ENCODE results near the gene AGPAT1.
"Not testable (repeated sequence)": the region's sequence is repeated elsewhere in the genome, so short reads cannot be mapped to it uniquely, and the experiment has no call there.

The AGPAT1 gene

GRCh38 chr6:32151181-32151862 is 24.6 kb downstream of the AGPAT1 start:
- DNase-seq (ENCODE audit: low read depth in 2 of 3, low spot score in 2 of 3): no peak

DNA sequence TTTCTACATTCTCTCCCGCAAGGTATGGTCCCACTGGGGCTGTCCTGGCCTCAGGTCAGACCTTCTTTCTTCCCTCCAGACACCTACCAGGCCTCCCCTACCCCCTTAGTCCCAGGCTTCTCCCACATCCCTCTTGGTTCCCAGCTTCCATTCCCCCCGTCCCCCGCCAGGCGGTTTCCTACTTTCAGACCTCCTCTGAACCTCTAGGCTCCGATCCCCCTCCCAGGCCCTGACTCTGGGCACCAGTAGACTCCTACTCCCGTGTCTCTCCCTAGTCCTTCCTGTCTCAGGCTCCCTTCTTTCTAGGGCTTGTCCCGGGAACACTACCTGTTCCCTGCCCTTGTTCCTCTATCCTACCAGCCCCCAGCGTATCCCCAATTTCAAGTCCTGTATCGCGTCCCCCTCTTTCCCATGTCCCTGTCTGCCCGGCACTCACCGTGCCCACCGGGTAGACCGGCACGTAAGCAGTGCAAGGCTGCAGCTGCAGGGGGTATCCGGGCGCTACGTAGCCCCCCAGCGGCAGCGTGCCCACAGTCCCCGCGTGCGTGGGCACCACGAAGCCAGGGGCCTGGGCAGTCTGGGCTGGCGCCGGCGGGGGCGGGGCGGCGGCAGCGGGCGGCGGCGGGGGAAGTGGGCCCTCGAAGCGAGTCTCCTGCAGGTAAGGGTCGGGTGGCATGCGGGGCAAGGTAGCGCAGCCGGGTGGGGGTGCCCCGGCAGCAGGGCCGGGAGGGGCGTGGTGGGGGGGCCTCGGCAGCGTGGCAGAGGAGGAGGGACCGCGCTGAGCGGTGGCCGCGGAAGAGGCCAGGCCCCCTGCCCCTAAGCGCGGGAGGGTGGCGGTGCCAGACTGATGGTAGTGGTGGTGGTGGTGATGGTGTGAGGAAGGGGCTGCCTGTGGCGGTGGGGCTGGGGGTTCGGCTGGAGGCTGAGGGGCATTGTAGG is 25.7 kb downstream of the AGPAT1 start:
- DNase-seq (ENCODE audit: low read depth in 2 of 3, low spot score in 2 of 3): no peak

DNA sequence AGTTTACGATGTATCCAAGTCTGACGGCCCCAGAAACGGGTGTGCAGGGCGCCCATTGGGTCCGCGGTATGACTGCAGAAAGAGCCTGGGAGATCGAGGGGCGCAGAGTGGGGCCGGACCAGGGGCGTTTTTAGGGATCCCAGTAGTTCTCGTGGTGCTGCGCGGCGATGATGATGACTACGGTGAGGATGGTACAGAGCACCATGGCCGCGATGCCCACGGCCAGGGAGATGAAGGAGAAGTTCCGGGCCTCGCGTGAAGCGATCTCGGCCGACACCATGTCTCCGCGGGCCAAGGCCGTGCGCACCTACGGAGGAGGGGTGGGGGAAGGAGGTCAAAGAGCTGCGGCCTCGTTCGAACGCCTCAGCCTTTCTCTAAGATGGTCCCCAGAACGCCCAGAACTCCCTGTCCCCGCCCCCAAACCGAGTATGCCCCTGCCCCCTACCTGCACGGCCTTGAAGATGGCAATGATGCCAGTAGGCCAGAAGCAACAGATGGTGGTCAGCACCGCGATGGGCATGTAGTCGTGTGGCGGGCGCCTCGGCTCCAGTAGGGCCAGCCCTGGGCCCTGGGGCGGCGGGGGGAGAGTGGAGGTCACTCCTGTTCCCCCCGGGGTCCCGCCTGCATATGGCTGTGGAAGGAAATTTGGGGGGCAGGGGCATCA is 26.7 kb downstream of the AGPAT1 start:
- DNase-seq (ENCODE audit: low read depth in 2 of 3, low spot score in 2 of 3): no peak

DNA sequence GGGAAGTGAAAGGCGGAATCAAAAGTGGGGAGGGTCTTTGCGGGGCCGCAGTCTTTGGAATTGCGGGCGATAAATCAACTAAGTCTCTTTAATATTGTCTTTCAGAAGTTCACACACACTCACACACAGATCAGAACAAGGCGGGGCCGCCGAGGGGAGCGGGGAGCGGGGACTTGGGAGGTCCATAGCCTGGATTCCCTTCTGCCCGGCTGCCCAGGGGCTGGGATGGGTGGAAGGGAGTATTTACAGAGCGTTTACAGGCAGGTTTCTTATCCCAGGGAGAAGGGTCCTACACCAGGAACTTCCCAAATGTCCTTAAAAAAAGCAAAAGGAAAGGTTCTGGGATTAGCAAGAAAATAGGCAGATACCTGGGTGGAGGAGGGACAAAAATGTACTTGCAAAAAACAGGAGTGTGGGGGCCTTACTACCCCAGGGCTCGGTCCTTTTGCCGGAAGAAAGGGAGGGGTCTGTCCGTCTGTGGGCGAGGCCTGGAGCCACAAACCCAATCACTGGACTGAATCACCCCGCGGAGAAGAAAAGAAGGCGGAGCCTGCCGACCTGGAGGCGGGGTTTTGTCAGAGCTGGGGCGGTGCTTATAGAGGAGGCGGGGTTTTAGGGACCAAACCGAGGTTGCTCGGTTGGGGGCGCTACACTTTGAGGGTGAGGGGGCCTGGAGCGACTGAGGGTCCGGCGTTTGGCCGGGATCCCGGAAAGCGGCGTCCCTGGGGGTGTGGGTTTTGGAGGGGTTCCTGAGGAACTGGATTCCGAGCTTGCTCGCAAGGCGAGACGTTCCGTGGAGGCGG is 27.4 kb downstream of the AGPAT1 start:
- peak; percentile 31 to 59 (median 46) for DNase-seq (ENCODE audit: low read depth in 2 of 3, low spot score in 2 of 3)

GRCh38 chr6:32147401-32148132 is 28.3 kb downstream of the AGPAT1 start:
- no peak for DNase-seq (ENCODE audit: low read depth in 2 of 3, low spot score in 2 of 3)

- no peak for DNase-seq (ENCODE audit: low read depth in 2 of 3, low spot score in 2 of 3)
Measured at GRCh38 chr6:32146687-32147086, 29.2 kb downstream of the AGPAT1 start.

- DNase-seq (ENCODE audit: low read depth in 2 of 3, low spot score in 2 of 3): no peak
Measured at GRCh38 chr6:32146287-32146686, 29.6 kb downstream of the AGPAT1 start.

DNA sequence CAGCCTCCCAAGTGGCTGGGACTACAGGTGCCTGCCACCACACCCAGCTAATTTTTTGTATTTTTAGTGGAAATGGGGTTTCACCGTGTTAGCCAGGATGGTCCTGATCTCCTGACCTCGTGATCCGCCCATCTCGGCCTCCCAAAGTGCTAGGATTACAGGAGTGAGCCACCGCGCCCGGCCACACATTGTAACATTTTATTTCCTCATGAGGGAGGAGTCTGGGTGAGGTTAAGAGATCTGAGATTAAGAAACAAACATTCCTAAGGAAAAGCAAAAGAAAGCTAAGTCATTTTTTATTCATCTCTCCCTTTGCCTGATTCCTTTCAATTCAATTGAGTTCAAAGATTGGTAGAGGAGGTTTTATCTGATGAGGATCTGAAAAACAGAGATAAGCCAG is 31.6 kb downstream of the AGPAT1 start:
- DNase-seq (ENCODE audit: low read depth in 2 of 3, low spot score in 2 of 3): not testable (repeated sequence)

DNA sequence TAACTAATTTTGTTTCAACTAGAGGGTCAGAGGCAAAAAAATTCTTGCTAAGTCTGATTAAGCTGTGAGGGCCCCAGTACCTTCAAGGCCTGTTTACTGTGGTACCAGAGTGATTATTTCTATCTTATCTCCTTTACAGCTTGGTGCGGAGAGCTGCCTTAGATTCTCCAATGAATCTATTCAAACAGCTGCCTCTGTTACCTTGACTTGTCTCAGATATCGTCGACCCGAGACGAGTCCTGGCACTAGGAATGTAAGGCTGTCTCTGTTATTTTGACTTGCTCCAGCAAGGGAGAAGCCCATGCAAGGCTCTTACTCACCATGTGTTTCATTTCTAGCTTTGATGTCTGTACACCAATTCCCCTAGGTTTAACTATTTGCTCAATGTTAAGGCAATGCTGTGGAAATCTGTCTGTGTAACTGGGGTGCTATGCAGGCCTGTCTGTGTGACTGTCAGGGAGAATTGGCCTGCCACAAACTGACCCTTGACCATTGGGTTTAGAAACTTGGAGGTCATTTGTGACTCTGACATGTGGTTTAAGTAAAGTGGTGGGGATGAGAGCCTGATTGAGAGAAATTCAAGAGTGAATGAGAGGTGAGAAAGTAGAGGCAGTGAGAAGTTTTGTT is 35.4 kb downstream of the AGPAT1 start:
- no peak for DNase-seq (ENCODE audit: low read depth in 2 of 3, low spot score in 2 of 3)

GRCh38 chr6:32139590-32139989 is 36.3 kb downstream of the AGPAT1 start:
- no peak for DNase-seq (ENCODE audit: low read depth in 2 of 3, low spot score in 2 of 3)

- DNase-seq (ENCODE audit: low read depth in 2 of 3, low spot score in 2 of 3): no peak
Measured at GRCh38 chr6:32137454-32137853, 38.4 kb downstream of the AGPAT1 start.

GRCh38 chr6:32133786-32134185 is 42.1 kb downstream of the AGPAT1 start:
- no peak for DNase-seq (ENCODE audit: low read depth in 2 of 3, low spot score in 2 of 3)

- no peak for DNase-seq (ENCODE audit: low read depth in 2 of 3, low spot score in 2 of 3)
Measured at GRCh38 chr6:32132110-32132509, 43.8 kb downstream of the AGPAT1 start.

DNA sequence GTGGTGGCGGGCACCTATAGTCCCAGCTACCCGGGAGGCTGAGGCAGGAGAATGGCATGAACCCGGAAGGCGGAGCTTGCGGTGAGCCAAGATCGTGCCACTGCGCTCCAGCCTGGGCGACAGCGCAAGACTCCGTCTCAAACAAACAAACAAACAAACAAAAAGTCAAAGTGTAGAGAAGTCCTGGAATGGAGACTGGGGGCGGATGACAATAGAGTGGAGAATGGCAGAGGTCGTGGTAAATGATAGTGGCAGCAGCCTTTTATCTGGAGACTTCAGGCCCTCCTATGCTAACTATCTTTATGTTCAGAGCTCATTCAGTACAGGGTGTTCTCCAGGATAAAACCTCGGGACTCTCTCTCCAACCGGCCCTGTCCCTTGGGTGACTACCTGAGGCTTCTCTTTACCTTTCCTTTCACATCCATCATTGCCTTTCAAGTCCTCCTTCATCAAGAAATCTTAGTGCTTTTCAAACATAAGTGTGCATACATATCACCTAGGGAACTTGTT is 44.4 kb downstream of the AGPAT1 start:
- no peak for DNase-seq (ENCODE audit: low read depth in 2 of 3, low spot score in 2 of 3)

- no peak for DNase-seq (ENCODE audit: low read depth in 2 of 3, low spot score in 2 of 3)
Measured at GRCh38 chr6:32129297-32130088, 46.4 kb downstream of the AGPAT1 start.

DNA sequence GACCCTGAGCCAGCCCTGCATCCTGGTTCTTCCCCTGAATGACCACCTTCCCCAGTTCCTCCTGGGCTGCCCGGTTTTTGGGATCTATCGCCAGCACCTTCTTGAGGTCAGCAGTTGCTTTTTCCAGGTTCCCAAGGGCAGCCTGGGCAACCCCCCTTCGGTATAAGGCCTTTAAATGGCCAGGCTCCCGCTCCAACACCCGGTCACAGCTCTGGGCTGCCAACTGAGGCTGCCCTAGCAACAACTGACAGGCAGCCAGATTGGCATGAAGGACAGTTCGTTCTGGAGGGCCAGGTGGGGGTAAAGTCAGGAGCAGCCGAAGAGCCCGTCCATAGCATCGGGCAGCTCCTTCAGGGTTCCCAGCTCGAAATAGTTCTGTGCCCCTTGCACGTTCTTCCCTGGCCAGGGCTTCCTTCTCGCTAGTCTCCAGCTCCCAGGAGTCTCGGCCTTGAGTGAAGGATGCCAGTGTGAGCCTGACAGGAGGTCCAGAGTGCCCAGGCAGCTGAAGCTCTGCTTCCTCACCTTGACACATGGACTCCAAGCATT is 47.1 kb downstream of the AGPAT1 start:
- DNase-seq (ENCODE audit: low read depth in 2 of 3, low spot score in 2 of 3): no peak

GRCh38 chr6:32127717-32128592 is 47.9 kb downstream of the AGPAT1 start, which contains the start of gene ATF6B:
Gene ATF6B, minus strand, starts transcription at chr6:32128246. Its CDS starts 39 bp downstream, at chr6:32128207.
- peak; percentile 65 to 86 (median 82) for DNase-seq (ENCODE audit: low read depth in 2 of 3, low spot score in 2 of 3)

DNA sequence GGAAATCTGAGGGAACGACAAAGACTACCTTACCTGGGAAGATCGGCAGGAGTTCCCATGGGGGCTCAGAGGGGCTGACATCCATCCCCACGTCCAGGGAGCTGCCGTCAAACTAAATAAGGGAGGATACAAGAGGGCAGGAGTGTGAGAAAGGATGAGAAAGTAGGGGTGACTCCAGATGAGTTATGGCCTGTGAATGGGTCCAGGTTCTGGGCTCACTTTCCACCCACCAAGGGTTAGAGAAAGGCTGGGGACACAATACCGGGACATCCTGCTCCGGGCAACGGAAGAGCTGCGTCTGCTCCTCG is 48.5 kb downstream of the AGPAT1 start:
- DNase-seq (ENCODE audit: low read depth in 2 of 3, low spot score in 2 of 3): no peak

All from activated CD8-positive, alpha-beta memory T cell treated with anti-CD3 and anti-CD28 coated beads for 48 hours (primary cell).